ENCODE measurements around the gene STXBP5L.

Gene STXBP5L

GRCh38 chr3:121152573-121152972 lies 244.6 kb downstream of the STXBP5L start:
- Histone ChIP-seq H3K9me2 (replicated peaks; ENCODE audit: low read depth, low read length) (no peaks in the 10 kb centered on the region), H3K79me2 (ENCODE audit: insufficient read depth, low read length) (no peaks in the 10 kb centered on the region), H2AFZ (ENCODE audit: low read length) (no peak overlapping the region), H3K9ac (ENCODE audit: low read depth, low read length, poor library complexity, severe bottlenecking) (no peak overlapping the region), H3K4me3 (ENCODE audit: low read length, poor library complexity, severe bottlenecking) (no peak overlapping the region), H3K4me1 (ENCODE audit: insufficient read depth, low read length, poor library complexity, severe bottlenecking) (no peaks in the 10 kb centered on the region), H3K36me3 (ENCODE audit: insufficient read depth, low read length) (no peaks in the 10 kb centered on the region), H4K20me1 (ENCODE audit: insufficient read depth, low read length, poor library complexity, severe bottlenecking) (no peaks in the 10 kb centered on the region), H3K27me3 (ENCODE audit: insufficient read depth, low read length, poor library complexity, severe bottlenecking) (no peaks in the 10 kb centered on the region), H3K9me3 (ENCODE audit: insufficient read depth, low read depth, low read length) (no peaks in the 10 kb centered on the region), H3F3A (ENCODE audit: low read depth) (no peaks in the 10 kb centered on the region), H3K4me2 (ENCODE audit: low read depth, low read length, poor library complexity, severe bottlenecking) (no peak overlapping the region)
- TF ChIP-seq EZH2phosphoT487 (IDR thresholded peaks at IDR 0.05; ENCODE audit: borderline replicate concordance): no peak
- peak; percentile 37 for TF ChIP-seq CTCF (conservative IDR thresholded peaks at IDR 0.05; ENCODE audit: low read length)

GRCh38 chr3:121153851-121154250 lies 245.8 kb downstream of the STXBP5L start:
- H3K9me2 ChIP-seq (replicated peaks; ENCODE audit: low read depth, low read length): no peaks in the 10 kb centered on the region
- H3K9me3 ChIP-seq (ENCODE audit: insufficient read depth, low read depth, low read length): no peaks in the 10 kb centered on the region
- H2AFZ ChIP-seq (ENCODE audit: low read length): no peak overlapping the region
- H3K36me3 ChIP-seq (ENCODE audit: insufficient read depth, low read length): no peaks in the 10 kb centered on the region
- TF ChIP-seq EZH2phosphoT487 (IDR thresholded peaks at IDR 0.05; ENCODE audit: borderline replicate concordance) (no peak), CTCF (conservative IDR thresholded peaks at IDR 0.05; ENCODE audit: low read length) (no peak)
- H3F3A ChIP-seq (ENCODE audit: low read depth): no peaks in the 10 kb centered on the region
- no peak overlapping the region for H3K4me2 ChIP-seq (ENCODE audit: low read depth, low read length, poor library complexity, severe bottlenecking)
- H3K9ac ChIP-seq (ENCODE audit: low read depth, low read length, poor library complexity, severe bottlenecking): no peak overlapping the region
- no peaks in the 10 kb centered on the region for H3K79me2 ChIP-seq (ENCODE audit: insufficient read depth, low read length)
- no peaks in the 10 kb centered on the region for H3K4me1 ChIP-seq (ENCODE audit: insufficient read depth, low read length, poor library complexity, severe bottlenecking)
- H3K27me3 ChIP-seq (ENCODE audit: insufficient read depth, low read length, poor library complexity, severe bottlenecking): no peaks in the 10 kb centered on the region
- H3K4me3 ChIP-seq (ENCODE audit: low read length, poor library complexity, severe bottlenecking): no peak overlapping the region
- H4K20me1 ChIP-seq (ENCODE audit: insufficient read depth, low read length, poor library complexity, severe bottlenecking): no peaks in the 10 kb centered on the region

DNA sequence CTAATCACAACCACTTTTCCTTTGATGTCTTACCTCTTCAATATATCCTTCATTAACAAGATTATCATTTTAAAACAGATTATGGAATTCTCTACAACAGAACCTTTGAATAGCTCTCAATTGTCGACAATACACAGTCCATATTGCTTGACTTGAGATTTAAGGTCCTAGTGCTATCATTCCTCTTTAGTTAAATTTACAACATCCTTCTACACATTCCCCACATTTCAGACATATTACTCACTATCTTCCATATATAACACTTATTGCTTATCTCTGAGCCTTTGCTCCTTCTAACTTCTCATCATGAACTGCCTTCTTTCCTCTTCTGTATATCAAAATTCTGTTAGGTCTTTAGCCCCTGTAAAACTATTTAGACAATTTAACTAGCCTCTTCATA lies 247.0 kb downstream of the STXBP5L start:
- no peaks in the 10 kb centered on the region for H3K9me3 ChIP-seq (ENCODE audit: insufficient read depth, low read depth, low read length)
- H3K4me3 ChIP-seq (ENCODE audit: low read length, poor library complexity, severe bottlenecking): no peak overlapping the region
- TF ChIP-seq CTCF (conservative IDR thresholded peaks at IDR 0.05; ENCODE audit: low read length): no peak
- TF ChIP-seq EZH2phosphoT487 (IDR thresholded peaks at IDR 0.05; ENCODE audit: borderline replicate concordance): no peak
- no peaks in the 10 kb centered on the region for H3K27me3 ChIP-seq (ENCODE audit: insufficient read depth, low read length, poor library complexity, severe bottlenecking)
- H3F3A ChIP-seq (ENCODE audit: low read depth): no peaks in the 10 kb centered on the region
- no peak overlapping the region for H2AFZ ChIP-seq (ENCODE audit: low read length)
- H3K79me2 ChIP-seq (ENCODE audit: insufficient read depth, low read length): no peaks in the 10 kb centered on the region
- no peaks in the 10 kb centered on the region for H3K36me3 ChIP-seq (ENCODE audit: insufficient read depth, low read length)
- no peak overlapping the region for H3K9ac ChIP-seq (ENCODE audit: low read depth, low read length, poor library complexity, severe bottlenecking)
- no peaks in the 10 kb centered on the region for H3K9me2 ChIP-seq (replicated peaks; ENCODE audit: low read depth, low read length)
- H4K20me1 ChIP-seq (ENCODE audit: insufficient read depth, low read length, poor library complexity, severe bottlenecking): no peaks in the 10 kb centered on the region
- no peak overlapping the region for H3K4me2 ChIP-seq (ENCODE audit: low read depth, low read length, poor library complexity, severe bottlenecking)
- H3K4me1 ChIP-seq (ENCODE audit: insufficient read depth, low read length, poor library complexity, severe bottlenecking): no peaks in the 10 kb centered on the region
